GM23248 (cell line): Measurements from ENCODE around the gene KDF1. TPM values are rescaled to one million over a fixed set of nuclear protein-coding genes. Genes with fewer than 3 reads are reported as not detected.

Source experiments
- DNase-seq: peaks from one replicate; pipeline ENCODE4 v3.0.0-alpha.2; 2015
- H2AFZ ChIP-seq: fragments of 200-600 bp; sonication (generic); 2 replicates; pipeline ENCODE4 v1.6.1; 2016; ENCODE audit warnings: antibody characterized with exemption
- H3F3A ChIP-seq: fragments of 200-600 bp; sonication (generic); 2 replicates; pipeline ENCODE4 v1.6.1; 2016; ENCODE audit warnings: mild to moderate bottlenecking, antibody characterized with exemption, mixed run types; ENCODE audit not compliant: insufficient read depth
- H3K27ac ChIP-seq: fragments of 200-600 bp; sonication (generic); 2 replicates; pipeline ENCODE4 v1.5.1; 2016; ENCODE audit warnings: mild to moderate bottlenecking
- H3K27me3 ChIP-seq: fragments of 200-600 bp; sonication (generic); replicated peaks from 2 replicates; pipeline ENCODE4 v1.6.1; 2016; ENCODE audit warnings: mild to moderate bottlenecking; ENCODE audit not compliant: insufficient read depth
- H3K36me3 ChIP-seq: fragments of 200-600 bp; sonication (generic); 2 replicates; pipeline ENCODE4 v1.6.1; 2016; ENCODE audit warnings: low read depth, mild to moderate bottlenecking
- H3K4me1 ChIP-seq: fragments of 200-600 bp; sonication (generic); 2 replicates; pipeline ENCODE4 v1.6.1; 2016; ENCODE audit warnings: mild to moderate bottlenecking; ENCODE audit not compliant: insufficient read depth
- H3K4me2 ChIP-seq: fragments of 200-600 bp; sonication (generic); one replicate; pipeline ENCODE4 v1.6.1; 2016; ENCODE audit warnings: mild to moderate bottlenecking; ENCODE audit not compliant: unreplicated experiment
- H3K4me3 ChIP-seq: fragments of 200-600 bp; sonication (generic); 2 replicates; pipeline ENCODE4 v1.5.1; 2016; ENCODE audit warnings: mild to moderate bottlenecking
- H3K79me2 ChIP-seq: fragments of 200-600 bp; sonication (generic); 2 replicates; pipeline ENCODE4 v1.6.1; 2016; ENCODE audit warnings: mild to moderate bottlenecking; ENCODE audit not compliant: insufficient read depth
- H3K9ac ChIP-seq: fragments of 200-600 bp; sonication (generic); 2 replicates; pipeline ENCODE4 v1.6.1; 2016; ENCODE audit warnings: mild to moderate bottlenecking
- H3K9me2 ChIP-seq: fragments of 200-600 bp; sonication (generic); 2 replicates; pipeline ENCODE4 v1.6.1; 2016; ENCODE audit warnings: mixed run types, mild to moderate bottlenecking, moderate library complexity; ENCODE audit not compliant: insufficient read depth
- H3K9me3 ChIP-seq: fragments of 200-600 bp; sonication (generic); one replicate; pipeline ENCODE4 v1.6.1; 2017; ENCODE audit warnings: low read depth
- H4K20me1 ChIP-seq: fragments of 200-600 bp; sonication (generic); 2 replicates; pipeline ENCODE4 v1.6.0; 2016; ENCODE audit not compliant: insufficient read depth
- EZH2 ChIP-seq: fragments of 200-600 bp; sonication (generic); IDR thresholded peaks from 2 replicates; pipeline ENCODE4 v1.6.1; 2018; ENCODE audit warnings: antibody characterized with exemption, mild to moderate bottlenecking; ENCODE audit not compliant: insufficient read depth, poor library complexity, severe bottlenecking
- EZH2phosphoT487 ChIP-seq: fragments of 200-600 bp; sonication (generic); IDR thresholded peaks from 2 replicates; pipeline ENCODE4 v1.6.1; 2018; ENCODE audit warnings: antibody characterized with exemption, moderate library complexity, mild to moderate bottlenecking, low read depth; ENCODE audit not compliant: insufficient read depth
- WGBS, 2 experiments: methylation state at CpG; one replicate each; pipeline ENCODE4 v1.1.6; 2015 to 2017; ENCODE audit warnings: low lambda C conversion rate in 2 of 2, low coverage in 1 of 2; ENCODE audit errors: missing lambda C conversion rate in 2 of 2; 5-methylcytosine and 5-hydroxymethylcytosine counted together
- in situ Hi-C: fragments of 300-500 bp; cut with MboI; formaldehyde crosslinking; loops from 2 replicates; pipeline ENCODE4 v1.15.0; 2020
- polyA plus RNA-seq: library from polyadenylated mRNA; unstranded; fragments of >200 nt; fragmentation: Nextera tagmentation; extraction: Ambion mirVana; gene quantifications from 2 replicates; pipeline ENCODE4 v1.2.1, GENCODE V29; 2016
- total RNA-seq: library from RNA; depleted of rRNA; stranded (reverse); fragments of >200 nt; shearing (Covaris generic); gene quantifications from 2 replicates; pipeline ENCODE4 v1.2.3, GENCODE V29; 2014

Gene KDF1
- total and polyA plus RNA-seq, 2 experiments from 2014 or later, result not detected

DNA sequence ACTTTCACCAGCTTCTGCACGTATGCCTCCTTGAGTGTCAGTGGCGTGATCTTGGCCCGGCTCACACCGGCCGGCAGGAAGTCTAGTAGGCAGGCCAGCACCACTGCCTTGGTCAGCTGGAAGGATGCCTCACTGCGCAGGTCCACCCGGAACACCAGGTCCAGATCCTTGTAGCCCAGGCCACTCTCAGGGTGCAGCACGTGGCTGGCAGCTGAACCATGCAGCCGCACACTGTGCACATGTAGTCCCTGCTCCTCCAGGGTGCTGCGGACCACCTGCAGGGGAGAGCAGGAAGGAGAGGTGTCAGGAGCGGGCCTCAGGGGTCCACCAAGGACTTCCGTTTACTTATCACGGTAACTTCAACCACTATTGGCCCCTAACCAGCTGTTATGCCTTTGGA, 46.4 kb upstream of the KDF1 start:
- Histone ChIP-seq H4K20me1 (no peaks in the 10 kb centered on the region), H3K79me2 (no peaks in the 10 kb centered on the region), H3K27ac (no peak overlapping the region), H3K4me2 (no peak overlapping the region), H3K9me2 (no peaks in the 10 kb centered on the region), H3K36me3 (no peaks in the 10 kb centered on the region), H2AFZ (no peak overlapping the region), H3K27me3 (no peaks in the 10 kb centered on the region), H3K9me3 (no peaks in the 10 kb centered on the region), H3K9ac (no peak overlapping the region), H3K4me1 (peaks cover 23% of the 10 kb centered on the region), H3K4me3 (no peak overlapping the region), H3F3A (peaks cover 54% of the 10 kb centered on the region)
- in situ Hi-C loops, result no loop called here
- TF ChIP-seq EZH2phosphoT487, result no peak
- 71 to 73% methylated on average over 13 of the region's 13 CpGs for WGBS, 2 experiments
- no peak for DNase-seq

DNA sequence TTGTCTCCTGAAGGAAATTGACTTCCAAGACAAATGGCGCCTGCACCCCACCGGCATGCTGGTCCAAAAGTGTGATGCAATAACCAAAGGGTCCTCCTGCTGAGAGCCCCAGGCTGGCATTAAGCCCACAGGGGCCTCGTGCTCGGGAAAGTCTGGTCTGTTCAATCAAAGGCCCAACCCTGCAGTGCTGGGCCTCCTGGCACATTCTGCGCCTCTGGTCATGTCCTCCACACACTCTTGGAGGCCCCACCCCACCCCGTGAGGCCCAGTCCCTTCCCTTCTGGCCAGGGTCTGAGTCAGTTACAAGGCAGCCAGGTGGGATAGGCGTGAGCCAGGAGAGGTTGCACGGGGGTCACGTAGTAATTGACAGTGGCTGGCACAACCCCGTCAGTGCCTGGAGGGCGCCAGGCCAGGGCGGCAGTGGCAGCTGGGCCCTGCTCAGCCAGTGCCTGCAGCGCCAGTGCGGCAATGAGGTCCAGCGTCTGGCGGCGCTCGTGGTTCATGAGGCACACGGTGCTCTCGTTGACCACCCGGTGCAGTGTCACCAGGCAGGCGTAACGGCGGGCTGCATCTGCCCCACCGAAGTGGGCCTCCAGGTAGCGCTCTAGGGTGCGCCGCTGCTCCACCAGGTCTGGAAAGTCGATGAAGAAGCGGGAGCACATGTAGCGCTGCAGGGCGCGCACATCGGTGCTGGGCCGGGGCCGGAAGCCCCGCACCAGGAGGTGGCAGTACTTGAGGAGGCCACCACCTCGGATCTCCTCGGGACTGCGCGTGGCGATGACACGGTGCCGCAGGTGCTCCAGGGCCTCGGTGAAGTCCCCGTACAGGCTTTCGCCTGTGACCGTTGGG, 45.6 kb upstream of the KDF1 start:
- no peaks in the 10 kb centered on the region for H3K9me2 ChIP-seq
- H4K20me1 ChIP-seq, result no peaks in the 10 kb centered on the region
- H2AFZ ChIP-seq, result no peak overlapping the region
- no peaks in the 10 kb centered on the region for H3K27me3 ChIP-seq
- in situ Hi-C loops, result no loop called here
- no peak for DNase-seq
- H3K79me2 ChIP-seq, result no peaks in the 10 kb centered on the region
- H3K36me3 ChIP-seq, result no peaks in the 10 kb centered on the region
- peaks cover 21% of the 10 kb centered on the region for H3K4me1 ChIP-seq
- no peak overlapping the region for H3K4me2 ChIP-seq
- H3K4me3 ChIP-seq, result no peak overlapping the region
- no peaks in the 10 kb centered on the region for H3K9me3 ChIP-seq
- H3K9ac ChIP-seq, result no peak overlapping the region
- H3K27ac ChIP-seq, result no peak overlapping the region
- no peak for TF ChIP-seq EZH2
- TF ChIP-seq EZH2phosphoT487, result no peak
- H3F3A ChIP-seq, result peaks cover 56% of the 10 kb centered on the region
- 91 to 95% methylated on average over 45 to 48 of the region's 48 CpGs for WGBS, 2 experiments

DNA sequence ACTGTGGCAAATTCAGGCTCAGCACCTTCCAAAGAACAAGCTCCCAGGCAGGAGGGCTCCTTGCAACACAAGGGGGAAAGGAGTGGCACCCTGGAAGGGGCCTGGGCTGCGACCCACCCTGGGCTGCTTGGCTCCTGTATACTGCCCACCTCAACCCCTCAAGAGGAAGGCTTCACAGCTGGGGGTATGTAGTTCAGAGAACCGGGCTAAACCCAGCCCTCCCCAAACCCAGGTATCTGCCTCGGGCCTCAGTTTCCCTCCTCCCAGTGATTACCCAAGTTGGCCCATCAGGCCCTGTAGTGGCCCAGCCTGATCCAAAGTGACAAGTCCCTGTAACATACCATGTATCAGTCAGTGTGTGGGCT, 44.9 kb upstream of the KDF1 start:
- peaks cover 4% of the 10 kb centered on the region for H3K36me3 ChIP-seq
- H3K9me2 ChIP-seq, result no peaks in the 10 kb centered on the region
- H3K27ac ChIP-seq, result no peak overlapping the region
- H3K27me3 ChIP-seq, result no peaks in the 10 kb centered on the region
- H3K4me3 ChIP-seq, result no peak overlapping the region
- in situ Hi-C loops, result no loop called here
- no peaks in the 10 kb centered on the region for H4K20me1 ChIP-seq
- no peak for DNase-seq
- no peaks in the 10 kb centered on the region for H3K79me2 ChIP-seq
- no peak overlapping the region for H3K9ac ChIP-seq
- no peaks in the 10 kb centered on the region for H3K9me3 ChIP-seq
- no peak overlapping the region for H2AFZ ChIP-seq
- peaks cover 20% of the 10 kb centered on the region for H3K4me1 ChIP-seq
- H3K4me2 ChIP-seq, result no peak overlapping the region
- 90% methylated on average over 3 of the region's 3 CpGs for WGBS, 2 experiments
- peaks cover 63% of the 10 kb centered on the region for H3F3A ChIP-seq
- TF ChIP-seq EZH2phosphoT487, result no peak
- no peak for TF ChIP-seq EZH2

DNA sequence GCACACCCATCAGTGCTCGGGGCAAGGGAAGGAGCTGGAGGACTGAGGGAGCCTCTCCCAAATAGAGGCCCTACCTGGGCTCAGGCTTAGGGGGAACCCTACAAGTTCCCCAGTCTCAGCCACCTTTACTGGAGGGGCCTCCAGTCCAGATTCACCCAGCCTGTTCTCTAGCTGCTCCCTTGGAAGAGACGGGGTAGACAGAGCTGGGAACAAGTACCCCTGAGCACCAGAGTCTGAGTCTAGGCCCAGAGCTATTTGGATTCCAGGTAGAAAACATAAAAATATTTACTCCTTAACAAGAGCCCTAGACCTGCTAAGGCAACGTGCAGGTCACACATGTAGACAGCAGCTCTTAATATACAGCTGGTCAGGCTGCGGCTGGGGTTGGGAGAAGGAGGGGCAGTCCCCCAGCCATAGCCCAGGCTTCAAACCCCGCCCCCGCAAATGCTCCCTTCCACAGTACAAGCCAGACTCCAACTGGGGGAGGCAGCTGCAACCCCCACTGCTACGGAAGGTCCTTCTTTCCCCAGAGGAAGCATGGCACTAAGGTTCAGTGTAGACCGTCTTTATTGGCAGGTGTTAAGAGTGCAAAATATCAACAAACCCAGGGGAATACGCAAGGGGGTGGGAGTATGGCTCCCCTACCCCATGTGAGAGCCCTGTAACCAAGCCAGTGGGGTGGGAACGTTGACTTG, 44.4 kb upstream of the KDF1 start:
- Histone ChIP-seq H4K20me1 (no peaks in the 10 kb centered on the region), H3F3A (peaks cover 68% of the 10 kb centered on the region), H3K9ac (no peak overlapping the region), H3K27ac (no peak overlapping the region), H3K4me1 (peaks cover 20% of the 10 kb centered on the region), H3K9me2 (no peaks in the 10 kb centered on the region), H3K36me3 (peaks cover 9% of the 10 kb centered on the region), H3K4me3 (no peak overlapping the region), H3K27me3 (no peaks in the 10 kb centered on the region), H2AFZ (no peak overlapping the region), H3K4me2 (no peak overlapping the region), H3K9me3 (no peaks in the 10 kb centered on the region), H3K79me2 (no peaks in the 10 kb centered on the region)
- TF ChIP-seq EZH2 (no peak), EZH2phosphoT487 (no peak)
- no peak for DNase-seq
- 77 to 79% methylated on average over 10 of the region's 10 CpGs for WGBS, 2 experiments
- in situ Hi-C loops, result no loop called here
